GM21381 (cell line): ENCODE data around the gene PLSCR3.

ENCODE experiments used
- ATAC-seq: cut with Tn5 transposase; IDR thresholded peaks from one replicate; pipeline ENCODE4 v1.9.1; 2021; ENCODE audit warnings: mild to moderate bottlenecking, moderate library complexity; ENCODE audit not compliant: unreplicated experiment

Gene PLSCR3

GRCh38 chr17:7351665-7352502 lies 42.4 kb downstream of the PLSCR3 start, which contains the start of gene KCTD11:
KCTD11 (plus strand) TSS chr17:7352162.
- peak; percentile 60 for ATAC-seq

GRCh38 chr17:7348478-7349242 lies 45.7 kb downstream of the PLSCR3 start:
- no peak for ATAC-seq

- ATAC-seq, result no peak
Measured at GRCh38 chr17:7347630-7348477, 46.5 kb downstream of the PLSCR3 start.

- no peak for ATAC-seq
Measured at GRCh38 chr17:7346761-7347614, 47.3 kb downstream of the PLSCR3 start.

- no peak for ATAC-seq
Measured at GRCh38 chr17:7343250-7343649, 51.1 kb downstream of the PLSCR3 start.

- no peak for ATAC-seq
Measured at GRCh38 chr17:7341842-7342241, 52.5 kb downstream of the PLSCR3 start.

- ATAC-seq, result no peak
Measured at GRCh38 chr17:7340179-7340578, 54.1 kb downstream of the PLSCR3 start.
